Measurements from ENCODE around the gene CABLES1. TPM values are rescaled to one million over a fixed set of nuclear protein-coding genes. Genes with fewer than 3 reads are reported as not detected.

CABLES1 gene
- total RNA-seq, 2 donors from 2014 or later = 9.9 to 16.7 TPM

DNA sequence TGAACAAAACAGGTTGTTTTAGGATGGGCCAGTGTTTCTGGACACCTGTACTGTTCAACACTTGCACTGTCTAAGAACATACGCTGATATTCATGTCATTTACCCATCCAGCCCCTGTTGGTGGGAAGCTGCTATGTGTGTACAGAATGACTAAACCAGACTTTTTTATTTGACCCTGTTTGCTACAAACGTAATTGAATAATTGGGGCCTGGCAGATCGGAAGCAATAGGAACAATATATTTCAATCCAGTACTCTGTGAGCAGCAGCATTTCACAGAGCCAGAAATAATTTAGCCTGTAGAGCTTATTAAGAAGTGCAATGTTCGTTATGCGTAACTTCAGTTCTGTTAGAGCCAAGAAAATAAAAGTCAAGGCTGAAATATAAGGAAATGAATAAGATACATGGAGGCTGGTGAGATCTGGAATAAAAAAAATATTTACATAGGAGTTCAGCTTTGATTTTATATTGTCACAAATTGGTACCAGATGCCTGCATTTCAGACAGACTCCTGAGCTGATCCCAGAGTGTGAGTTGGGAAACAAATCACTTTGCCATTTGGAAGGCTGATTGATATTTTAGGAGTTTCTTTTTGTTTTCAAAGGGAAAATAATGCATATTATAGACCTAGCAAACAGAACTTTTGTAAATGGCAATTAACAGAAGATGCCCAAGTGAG is 19.7 kb downstream of the CABLES1 start:
- H3K27ac Mint-ChIP-seq = no peak overlapping the region
- H3K27me3 Mint-ChIP-seq (ENCODE audit: insufficient read depth) = no peaks in the 10 kb centered on the region
- no peaks in the 10 kb centered on the region for H3K9me3 Mint-ChIP-seq
- TF ChIP-seq, protein P1, sequence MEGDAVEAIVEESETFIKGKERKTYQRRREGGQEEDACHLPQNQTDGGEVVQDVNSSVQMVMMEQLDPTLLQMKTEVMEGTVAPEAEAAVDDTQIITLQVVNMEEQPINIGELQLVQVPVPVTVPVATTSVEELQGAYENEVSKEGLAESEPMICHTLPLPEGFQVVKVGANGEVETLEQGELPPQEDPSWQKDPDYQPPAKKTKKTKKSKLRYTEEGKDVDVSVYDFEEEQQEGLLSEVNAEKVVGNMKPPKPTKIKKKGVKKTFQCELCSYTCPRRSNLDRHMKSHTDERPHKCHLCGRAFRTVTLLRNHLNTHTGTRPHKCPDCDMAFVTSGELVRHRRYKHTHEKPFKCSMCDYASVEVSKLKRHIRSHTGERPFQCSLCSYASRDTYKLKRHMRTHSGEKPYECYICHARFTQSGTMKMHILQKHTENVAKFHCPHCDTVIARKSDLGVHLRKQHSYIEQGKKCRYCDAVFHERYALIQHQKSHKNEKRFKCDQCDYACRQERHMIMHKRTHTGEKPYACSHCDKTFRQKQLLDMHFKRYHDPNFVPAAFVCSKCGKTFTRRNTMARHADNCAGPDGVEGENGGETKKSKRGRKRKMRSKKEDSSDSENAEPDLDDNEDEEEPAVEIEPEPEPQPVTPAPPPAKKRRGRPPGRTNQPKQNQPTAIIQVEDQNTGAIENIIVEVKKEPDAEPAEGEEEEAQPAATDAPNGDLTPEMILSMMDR (conservative IDR thresholded peaks at IDR 0.05) = no peak
- Histone ChIP-seq H3K9me3 (ENCODE audit: control insufficient read depth, low read length) (no peaks in the 10 kb centered on the region), H3K36me3 (ENCODE audit: control insufficient read depth, insufficient read depth, low read length) (no peaks in the 10 kb centered on the region), H3K27ac (ENCODE audit: low read depth, low read length) (no peak overlapping the region), H3K27me3 (ENCODE audit: control insufficient read depth, insufficient read depth, low read length, poor library complexity, severe bottlenecking) (no peaks in the 10 kb centered on the region), H3K4me1 (ENCODE audit: control insufficient read depth, insufficient read depth, low read length) (no peaks in the 10 kb centered on the region), H3K4me3 (ENCODE audit: low read length) (no peak overlapping the region), H3K9ac (ENCODE audit: extremely low read depth, low read length, poor library complexity, severe bottlenecking) (no peak overlapping the region)
- 97 to 100% methylated on average over 5 of the region's 5 CpGs for WGBS, 2 experiments (ENCODE audit: insufficient coverage in 1 of 2, insufficient read length in 1 of 2)
- H3K4me1 Mint-ChIP-seq = peaks cover 25% of the 10 kb centered on the region
- H3K36me3 Mint-ChIP-seq (ENCODE audit: low read depth) = peaks cover 3% of the 10 kb centered on the region
- no peak for DNase-seq
- no peak overlapping the region for H3K4me3 Mint-ChIP-seq

DNA sequence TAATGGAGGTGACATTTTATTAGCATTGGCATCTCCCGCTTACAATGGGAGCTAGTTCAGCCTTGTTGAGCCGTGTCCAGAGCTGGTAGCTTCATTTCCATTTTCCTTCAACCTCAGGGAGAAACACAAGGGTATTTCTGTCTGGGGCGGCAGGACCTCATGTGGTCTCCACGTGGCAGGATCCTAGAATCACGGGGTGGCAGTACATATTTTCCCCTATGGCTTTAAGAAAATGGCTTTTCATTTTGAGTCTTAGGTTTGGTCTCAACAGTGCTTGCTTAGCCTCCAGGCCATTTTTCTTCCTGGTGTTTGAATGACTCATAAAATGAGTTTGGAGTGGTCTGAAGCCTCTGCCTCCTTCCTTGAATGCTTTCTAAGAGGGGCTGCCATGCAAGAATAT is 20.3 kb downstream of the CABLES1 start:
- Mint-ChIP-seq H3K27me3 (ENCODE audit: insufficient read depth) (no peaks in the 10 kb centered on the region), H3K9me3 (no peaks in the 10 kb centered on the region), H3K4me3 (no peak overlapping the region), H3K4me1 (peaks cover 25% of the 10 kb centered on the region), H3K27ac (no peak overlapping the region), H3K36me3 (ENCODE audit: low read depth) (peaks cover 3% of the 10 kb centered on the region)
- TF ChIP-seq, protein P1 (conservative IDR thresholded peaks at IDR 0.05) = no peak
- 76 to 81% methylated on average over 2 to 5 of the region's 5 CpGs for WGBS, 2 experiments (ENCODE audit: insufficient coverage in 1 of 2, insufficient read length in 1 of 2)
- DNase-seq = peak; percentile 43
- no peaks in the 10 kb centered on the region for H3K4me1 ChIP-seq (ENCODE audit: control insufficient read depth, insufficient read depth, low read length)
- H3K9me3 ChIP-seq (ENCODE audit: control insufficient read depth, low read length) = no peaks in the 10 kb centered on the region
- H3K36me3 ChIP-seq (ENCODE audit: control insufficient read depth, insufficient read depth, low read length) = no peaks in the 10 kb centered on the region
- no peak overlapping the region for H3K27ac ChIP-seq (ENCODE audit: low read depth, low read length)
- no peaks in the 10 kb centered on the region for H3K27me3 ChIP-seq (ENCODE audit: control insufficient read depth, insufficient read depth, low read length, poor library complexity, severe bottlenecking)
- no peak overlapping the region for H3K4me3 ChIP-seq (ENCODE audit: low read length)
- H3K9ac ChIP-seq (ENCODE audit: extremely low read depth, low read length, poor library complexity, severe bottlenecking) = no peak overlapping the region

DNA sequence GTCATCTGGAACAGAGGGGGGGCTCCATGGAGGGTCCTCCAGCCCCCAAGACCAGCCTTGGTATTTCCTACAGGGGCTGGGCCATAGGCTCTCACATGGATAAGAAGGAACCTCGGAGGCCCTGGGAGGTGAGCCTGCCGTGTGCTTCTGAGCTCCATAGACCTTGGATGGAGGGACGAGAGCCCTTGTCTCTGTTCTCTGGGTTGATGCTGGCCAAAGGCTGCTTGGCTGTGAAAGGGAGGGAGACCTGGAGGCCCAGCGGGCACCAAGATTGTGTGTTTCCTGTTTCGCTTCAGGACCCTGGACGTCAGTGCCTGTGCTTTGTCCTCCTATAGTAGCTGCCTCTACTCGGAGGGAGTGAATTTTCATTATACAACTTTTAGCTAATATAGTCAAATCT is 20.8 kb downstream of the CABLES1 start:
- no peaks in the 10 kb centered on the region for H3K4me1 ChIP-seq (ENCODE audit: control insufficient read depth, insufficient read depth, low read length)
- H3K4me3 Mint-ChIP-seq = no peak overlapping the region
- H3K27me3 Mint-ChIP-seq (ENCODE audit: insufficient read depth) = no peaks in the 10 kb centered on the region
- H3K4me3 ChIP-seq (ENCODE audit: low read length) = no peak overlapping the region
- no peak overlapping the region for H3K9ac ChIP-seq (ENCODE audit: extremely low read depth, low read length, poor library complexity, severe bottlenecking)
- H3K36me3 ChIP-seq (ENCODE audit: control insufficient read depth, insufficient read depth, low read length) = no peaks in the 10 kb centered on the region
- H3K36me3 Mint-ChIP-seq (ENCODE audit: low read depth) = peaks cover 3% of the 10 kb centered on the region
- H3K27ac ChIP-seq (ENCODE audit: low read depth, low read length) = no peak overlapping the region
- H3K27me3 ChIP-seq (ENCODE audit: control insufficient read depth, insufficient read depth, low read length, poor library complexity, severe bottlenecking) = no peaks in the 10 kb centered on the region
- no peaks in the 10 kb centered on the region for H3K9me3 ChIP-seq (ENCODE audit: control insufficient read depth, low read length)
- H3K27ac Mint-ChIP-seq = no peak overlapping the region
- 71 to 93% methylated on average over 1 to 7 of the region's 7 CpGs for WGBS, 2 experiments (ENCODE audit: insufficient coverage in 1 of 2, insufficient read length in 1 of 2)
- peak; percentile 48 for DNase-seq
- TF ChIP-seq, protein P1 (conservative IDR thresholded peaks at IDR 0.05) = no peak
- peaks cover 25% of the 10 kb centered on the region for H3K4me1 Mint-ChIP-seq
- no peaks in the 10 kb centered on the region for H3K9me3 Mint-ChIP-seq
